ENCODE data around the gene GLA.

GLA gene

GRCh38 chrX:101394372-101394771 lies 13.4 kb downstream of the GLA start:
- Histone ChIP-seq H3K4me3 (ENCODE audit: low read depth, low read length) (no peak overlapping the region), H3K9me3 (no peaks in the 10 kb centered on the region), H3K27me3 (no peaks in the 10 kb centered on the region), H3K4me1 (no peaks in the 10 kb centered on the region), H3K36me3 (peaks cover 36% of the 10 kb centered on the region)
- no peak for DNase-seq
- no peak for TF ChIP-seq CTCF (IDR thresholded peaks at IDR 0.05; ENCODE audit: low read depth, low read length)

- Histone ChIP-seq H3K4me3 (ENCODE audit: low read depth, low read length) (no peak overlapping the region), H3K27me3 (no peaks in the 10 kb centered on the region), H3K36me3 (peaks cover 36% of the 10 kb centered on the region), H3K9me3 (no peaks in the 10 kb centered on the region), H3K4me1 (no peaks in the 10 kb centered on the region)
- TF ChIP-seq CTCF (IDR thresholded peaks at IDR 0.05; ENCODE audit: low read depth, low read length), result no peak
- DNase-seq, result no peak
These were observed 14.0 kb downstream of the GLA start for GRCh38 chrX:101393530-101394305.

- H3K27me3 ChIP-seq, result no peaks in the 10 kb centered on the region
- H3K4me1 ChIP-seq, result no peaks in the 10 kb centered on the region
- H3K9me3 ChIP-seq, result no peaks in the 10 kb centered on the region
- no peak for DNase-seq
- peaks cover 36% of the 10 kb centered on the region for H3K36me3 ChIP-seq
- peak overlapping the region; percentile 87 for H3K4me3 ChIP-seq (ENCODE audit: low read depth, low read length)
- TF ChIP-seq CTCF (IDR thresholded peaks at IDR 0.05; ENCODE audit: low read depth, low read length), result no peak
These were observed 15.9 kb downstream of the GLA start for GRCh38 chrX:101391831-101392230.

- TF ChIP-seq CTCF (IDR thresholded peaks at IDR 0.05; ENCODE audit: low read depth, low read length), result peak; percentile 73
- peaks cover 35% of the 10 kb centered on the region for H3K36me3 ChIP-seq
- H3K9me3 ChIP-seq, result no peaks in the 10 kb centered on the region
- H3K4me1 ChIP-seq, result no peaks in the 10 kb centered on the region
- no peaks in the 10 kb centered on the region for H3K27me3 ChIP-seq
- peak within 1 kb of the TSS; percentile 87 for H3K4me3 ChIP-seq (ENCODE audit: low read depth, low read length)
- DNase-seq, result peak; percentile 89
These were observed 16.8 kb downstream of the GLA start, which contains the start of gene RPL36A for GRCh38 chrX:101390664-101391525. TSS of gene RPL36A (plus strand) at chrX:101391011. CDS start at chrX:101391044, 33 bp downstream.

- no peak for TF ChIP-seq CTCF (IDR thresholded peaks at IDR 0.05; ENCODE audit: low read depth, low read length)
- H3K27me3 ChIP-seq, result no peaks in the 10 kb centered on the region
- no peaks in the 10 kb centered on the region for H3K9me3 ChIP-seq
- H3K36me3 ChIP-seq, result peaks cover 23% of the 10 kb centered on the region
- no peak for DNase-seq
- H3K4me1 ChIP-seq, result no peaks in the 10 kb centered on the region
- H3K4me3 ChIP-seq (ENCODE audit: low read depth, low read length), result no peak overlapping the region
These were observed 19.1 kb downstream of the GLA start for GRCh38 chrX:101388604-101389003.

GRCh38 chrX:101386542-101386885 lies 21.2 kb downstream of the GLA start:
- Histone ChIP-seq H3K27me3 (no peaks in the 10 kb centered on the region), H3K36me3 (peaks cover 3% of the 10 kb centered on the region), H3K4me3 (ENCODE audit: low read depth, low read length) (no peak overlapping the region), H3K4me1 (no peaks in the 10 kb centered on the region), H3K9me3 (no peaks in the 10 kb centered on the region)
- no peak for DNase-seq
- TF ChIP-seq CTCF (IDR thresholded peaks at IDR 0.05; ENCODE audit: low read depth, low read length), result no peak

Measured in BE2C (cell line).